ENCODE data around the gene DCAF8.

The DCAF8 gene

GRCh38 chr1:160261556-160261892, 825 bp downstream of the DCAF8 start:
- peak in 4 of 14 donors; percentile 22 to 62 (median 44) for DNase-seq

GRCh38 chr1:160260406-160261382, 1.7 kb downstream of the DCAF8 start:
- DNase-seq = no peak

GRCh38 chr1:160258177-160258798, 4.1 kb downstream of the DCAF8 start:
- DNase-seq = no peak

GRCh38 chr1:160257411-160258015, 4.8 kb downstream of the DCAF8 start:
- DNase-seq = no peak

GRCh38 chr1:160256396-160257046, 5.8 kb downstream of the DCAF8 start:
- no peak for DNase-seq

- no peak for DNase-seq
These were observed 6.5 kb downstream of the DCAF8 start for GRCh38 chr1:160255781-160256300.

GRCh38 chr1:160251687-160252526, 10.4 kb downstream of the DCAF8 start:
- peak in 11 of 14 donors; percentile 11 to 91 (median 32) for DNase-seq

- peak in 2 of 14 donors; percentile 5 to 63 for DNase-seq
These were observed 11.3 kb downstream of the DCAF8 start for GRCh38 chr1:160251011-160251410.

GRCh38 chr1:160247053-160247452, 15.3 kb downstream of the DCAF8 start:
- peak in 1 of 14 donors; percentile 23 for DNase-seq

GRCh38 chr1:160245434-160245833, 16.9 kb downstream of the DCAF8 start:
- DNase-seq = no peak

GRCh38 chr1:160244209-160244608, 18.1 kb downstream of the DCAF8 start:
- peak in 1 of 14 donors; percentile 86 for DNase-seq

- DNase-seq = peak in 1 of 14 donors; percentile 93
These were observed 18.6 kb downstream of the DCAF8 start for GRCh38 chr1:160243767-160244166.

GRCh38 chr1:160239582-160240299, 22.6 kb downstream of the DCAF8 start:
- no peak for DNase-seq

- DNase-seq = no peak
These were observed 23.9 kb downstream of the DCAF8 start for GRCh38 chr1:160238408-160238807.

GRCh38 chr1:160237558-160237957, 24.8 kb downstream of the DCAF8 start:
- DNase-seq = no peak

GRCh38 chr1:160236806-160237205, 25.5 kb downstream of the DCAF8 start:
- no peak for DNase-seq

GRCh38 chr1:160232911-160233310, 29.4 kb downstream of the DCAF8 start:
- no peak for DNase-seq

GRCh38 chr1:160228431-160228830, 33.9 kb downstream of the DCAF8 start:
- DNase-seq = no peak

GRCh38 chr1:160227561-160227960, 34.8 kb downstream of the DCAF8 start:
- no peak for DNase-seq

GRCh38 chr1:160227034-160227433, 35.3 kb downstream of the DCAF8 start:
- DNase-seq = no peak

GRCh38 chr1:160226623-160227022, 35.7 kb downstream of the DCAF8 start:
- no peak for DNase-seq

Data from C1 segment of cervical spinal cord (tissue), 14 donors.